ENCODE measurements around the gene DLGAP3.

DLGAP3 gene

GRCh38 chr1:34924759-34925555, 4.5 kb downstream of the DLGAP3 start:
- no peak overlapping the region for H3K9ac ChIP-seq (ENCODE audit: low read depth, low read length)
- no peaks in the 10 kb centered on the region for H3K27me3 ChIP-seq (ENCODE audit: insufficient read depth, low read length, poor library complexity)
- no peaks in the 10 kb centered on the region for H3K36me3 ChIP-seq (ENCODE audit: insufficient read depth, low read length)
- ATAC-seq (ENCODE audit: insufficient read depth, low read depth) (peak; percentile 89), DNase-seq (peak; percentile 82)
- no peak overlapping the region for H3K27ac ChIP-seq (ENCODE audit: low read length)
- no peak overlapping the region for H2AFZ ChIP-seq (ENCODE audit: low read depth, low read length)
- TF ChIP-seq EZH2 (IDR thresholded peaks at IDR 0.05; ENCODE audit: borderline replicate concordance, low read depth, low read length, severe bottlenecking) (no peak), CTCF (IDR thresholded peaks at IDR 0.05; ENCODE audit: borderline replicate concordance, extremely low read depth, low read length, poor library complexity, severe bottlenecking) (no peak)
- H4K20me1 ChIP-seq (ENCODE audit: insufficient read depth, low read length): peaks cover 14% of the 10 kb centered on the region; the same call in 1 of the 2 replicates
- no peaks in the 10 kb centered on the region for H3K79me2 ChIP-seq (ENCODE audit: insufficient read depth, low read length)
- no peak overlapping the region for H3K4me2 ChIP-seq (ENCODE audit: insufficient read depth, low read length)
- H3K9me3 ChIP-seq (ENCODE audit: insufficient read depth, low read length, severe bottlenecking): no peaks in the 10 kb centered on the region
- H3K4me1 ChIP-seq (ENCODE audit: insufficient read depth, low read length): no peaks in the 10 kb centered on the region
- no peak overlapping the region for H3K4me3 ChIP-seq (ENCODE audit: low read depth in 1 of 2, low read length in 2 of 2)

GRCh38 chr1:34923490-34923889, 6.0 kb downstream of the DLGAP3 start:
- DNase-seq: no peak
- no peaks in the 10 kb centered on the region for H3K27me3 ChIP-seq (ENCODE audit: insufficient read depth, low read length, poor library complexity)
- H3K4me2 ChIP-seq (ENCODE audit: insufficient read depth, low read length): no peak overlapping the region
- no peak for TF ChIP-seq CTCF (IDR thresholded peaks at IDR 0.05; ENCODE audit: borderline replicate concordance, extremely low read depth, low read length, poor library complexity, severe bottlenecking)
- no peak for TF ChIP-seq EZH2 (IDR thresholded peaks at IDR 0.05; ENCODE audit: borderline replicate concordance, low read depth, low read length, severe bottlenecking)
- no peak overlapping the region for H3K9ac ChIP-seq (ENCODE audit: low read depth, low read length)
- ATAC-seq (ENCODE audit: insufficient read depth, low read depth): no peak
- no peaks in the 10 kb centered on the region for H3K9me3 ChIP-seq (ENCODE audit: insufficient read depth, low read length, severe bottlenecking)
- H3K4me1 ChIP-seq (ENCODE audit: insufficient read depth, low read length): no peaks in the 10 kb centered on the region
- no peak overlapping the region for H3K4me3 ChIP-seq (ENCODE audit: low read depth in 1 of 2, low read length in 2 of 2)
- H3K27ac ChIP-seq (ENCODE audit: low read length): no peak overlapping the region
- no peak overlapping the region for H2AFZ ChIP-seq (ENCODE audit: low read depth, low read length)
- peaks cover 14% of the 10 kb centered on the region for H4K20me1 ChIP-seq (ENCODE audit: insufficient read depth, low read length)
- H3K79me2 ChIP-seq (ENCODE audit: insufficient read depth, low read length): no peaks in the 10 kb centered on the region
- no peaks in the 10 kb centered on the region for H3K36me3 ChIP-seq (ENCODE audit: insufficient read depth, low read length)

GRCh38 chr1:34918977-34919561, 10.4 kb downstream of the DLGAP3 start:
- H3K4me3 ChIP-seq (ENCODE audit: low read depth in 1 of 2, low read length in 2 of 2): no peak overlapping the region
- H3K4me2 ChIP-seq (ENCODE audit: insufficient read depth, low read length): no peak overlapping the region
- no peak for DNase-seq
- H3K79me2 ChIP-seq (ENCODE audit: insufficient read depth, low read length): no peaks in the 10 kb centered on the region
- no peaks in the 10 kb centered on the region for H3K27me3 ChIP-seq (ENCODE audit: insufficient read depth, low read length, poor library complexity)
- peaks cover 16% of the 10 kb centered on the region; the same call in 1 of the 2 replicates for H4K20me1 ChIP-seq (ENCODE audit: insufficient read depth, low read length)
- H3K4me1 ChIP-seq (ENCODE audit: insufficient read depth, low read length): no peaks in the 10 kb centered on the region
- ATAC-seq (ENCODE audit: insufficient read depth, low read depth): no peak
- TF ChIP-seq CTCF (IDR thresholded peaks at IDR 0.05; ENCODE audit: borderline replicate concordance, extremely low read depth, low read length, poor library complexity, severe bottlenecking) (no peak), EZH2 (IDR thresholded peaks at IDR 0.05; ENCODE audit: borderline replicate concordance, low read depth, low read length, severe bottlenecking) (no peak)
- no peak overlapping the region for H3K9ac ChIP-seq (ENCODE audit: low read depth, low read length)
- H3K9me3 ChIP-seq (ENCODE audit: insufficient read depth, low read length, severe bottlenecking): no peaks in the 10 kb centered on the region
- no peak overlapping the region for H3K27ac ChIP-seq (ENCODE audit: low read length)
- no peak overlapping the region for H2AFZ ChIP-seq (ENCODE audit: low read depth, low read length)
- H3K36me3 ChIP-seq (ENCODE audit: insufficient read depth, low read length): no peaks in the 10 kb centered on the region
